GM21390 (cell line): ENCODE data around the gene TTLL4.

Source experiments
- ATAC-seq: cut with Tn5 transposase; IDR thresholded peaks from one replicate; pipeline ENCODE4 v1.9.1; 2021; ENCODE audit not compliant: unreplicated experiment

TTLL4 gene

GRCh38 chr2:218781691-218782527 is 71.3 kb downstream of the TTLL4 start, which contains the start of gene CYP27A1:
CYP27A1 (plus strand) TSS chr2:218782147; CDS start chr2:218782183, 36 bp downstream.
- ATAC-seq, result no peak

- ATAC-seq, result no peak
These were observed 71.9 kb downstream of the TTLL4 start for GRCh38 chr2:218782528-218782844.

DNA sequence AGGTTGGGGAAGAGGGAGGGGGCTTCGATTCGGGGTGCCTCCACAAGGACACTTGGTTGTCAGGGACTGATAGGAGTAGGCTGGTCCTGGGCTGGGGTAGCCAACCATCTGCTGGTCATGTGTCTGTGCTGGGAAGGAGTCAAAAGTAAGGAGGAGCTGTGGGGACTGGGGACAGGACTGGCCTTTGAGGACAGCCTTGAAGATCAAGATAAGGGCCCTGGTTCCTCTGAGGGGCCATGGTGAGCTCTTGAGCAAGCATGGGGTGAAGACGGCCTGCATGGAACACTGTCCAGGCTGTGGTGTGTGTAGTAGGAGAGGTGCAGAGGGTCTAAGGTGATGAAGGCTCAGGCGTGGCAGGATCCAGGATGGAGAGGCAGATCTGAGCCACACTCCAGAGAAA is 73.1 kb downstream of the TTLL4 start:
- no peak for ATAC-seq

DNA sequence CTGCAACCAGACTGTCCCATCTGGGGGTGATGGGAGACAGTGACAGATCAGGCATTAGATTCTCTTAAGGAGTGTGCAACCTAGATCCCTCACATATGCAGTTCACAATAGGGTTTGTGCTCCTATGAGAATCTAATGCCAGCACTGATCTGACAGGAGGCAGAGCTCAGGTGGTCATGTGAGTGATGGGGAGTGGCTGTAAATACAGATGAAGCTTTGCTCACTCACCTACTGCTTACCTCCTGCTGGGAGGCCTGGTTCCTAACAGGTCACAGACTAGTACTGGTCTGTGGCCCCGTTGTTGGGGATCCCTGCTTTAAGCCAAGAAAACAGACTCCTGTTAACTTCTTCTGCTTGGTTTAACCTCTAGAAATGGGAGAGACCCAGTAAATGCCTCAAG is 74.5 kb downstream of the TTLL4 start:
- no peak for ATAC-seq

- no peak for ATAC-seq
These were observed 75.5 kb downstream of the TTLL4 start for GRCh38 chr2:218786133-218786532.

- ATAC-seq, result no peak
These were observed 78.1 kb downstream of the TTLL4 start for GRCh38 chr2:218788529-218789255.

- no peak for ATAC-seq
These were observed 81.8 kb downstream of the TTLL4 start for GRCh38 chr2:218792433-218792832.

DNA sequence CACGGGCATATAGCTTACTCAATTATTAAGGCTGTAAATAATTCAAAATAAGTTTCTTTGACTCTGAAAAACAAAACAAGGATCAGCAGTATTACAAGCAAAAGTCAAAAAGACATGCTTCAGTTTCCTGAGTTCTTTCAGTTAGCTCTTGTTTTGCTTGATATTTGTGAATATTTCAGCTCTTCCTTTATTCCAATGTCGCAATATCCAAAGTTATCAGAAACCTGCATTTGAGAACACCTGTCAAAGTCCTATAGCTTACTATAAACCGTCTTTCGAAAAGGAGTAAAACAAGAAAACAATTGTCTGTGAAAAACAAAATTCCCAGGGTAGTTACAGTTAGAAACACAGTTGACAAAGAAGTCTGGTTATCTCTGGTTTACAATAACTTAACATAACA is 86.1 kb downstream of the TTLL4 start:
- ATAC-seq, result no peak

GRCh38 chr2:218798767-218799504 is 88.3 kb downstream of the TTLL4 start:
- no peak for ATAC-seq

GRCh38 chr2:218799990-218800389 is 89.4 kb downstream of the TTLL4 start:
- no peak for ATAC-seq

DNA sequence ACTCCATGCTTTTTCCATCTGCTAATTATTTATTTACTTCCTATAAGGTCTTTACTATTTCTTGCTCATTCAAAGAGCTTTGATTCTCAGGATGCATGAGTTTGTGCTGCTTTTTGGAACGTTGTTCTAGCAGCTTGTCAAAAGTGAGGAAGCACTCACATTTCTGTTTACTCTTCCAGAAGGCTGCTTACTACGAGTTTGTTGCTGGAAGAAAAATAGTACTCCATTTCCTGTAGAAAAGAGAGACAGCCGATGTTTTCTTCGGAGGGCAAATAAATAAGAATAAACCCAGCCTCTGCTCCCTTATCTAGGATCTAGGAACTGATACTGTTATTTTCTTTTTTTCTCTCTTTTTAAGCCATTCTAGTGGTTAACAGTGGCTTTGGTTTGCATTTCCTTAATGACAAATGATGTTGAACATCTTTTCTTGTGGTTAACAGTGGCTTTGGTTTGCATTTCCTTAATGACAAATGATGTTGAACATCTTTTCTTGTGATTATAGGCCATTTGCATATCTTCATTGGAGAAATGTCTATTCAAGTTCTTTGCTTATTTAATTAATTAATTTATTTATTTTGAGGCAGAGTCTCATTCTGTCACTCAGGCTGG is 91.9 kb downstream of the TTLL4 start:
- no peak for ATAC-seq

- no peak for ATAC-seq
These were observed 94.2 kb downstream of the TTLL4 start for GRCh38 chr2:218804817-218805216.
